ENCODE results near the gene ARHGEF37.
"Not testable (repeated sequence)": the region's sequence is repeated elsewhere in the genome, so short reads cannot be mapped to it uniquely, and the experiment has no call there.

ARHGEF37 gene

DNA sequence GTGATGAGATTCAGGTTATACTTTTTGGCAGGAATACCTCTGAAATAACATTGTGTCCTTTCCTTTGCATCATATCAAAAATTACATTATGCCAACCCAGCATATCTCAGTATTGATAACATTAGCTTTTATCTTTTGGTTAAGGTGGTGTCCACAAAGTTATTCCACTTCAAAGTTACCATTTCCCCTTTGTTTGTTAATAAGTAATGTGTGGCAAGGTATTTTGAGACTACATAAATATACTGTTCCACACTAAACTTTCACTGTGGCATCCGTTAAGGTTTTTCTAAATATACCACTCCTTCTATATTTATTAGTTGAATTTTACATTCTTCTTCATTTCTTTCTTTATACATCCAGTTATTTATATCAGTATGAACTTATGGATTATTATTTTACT lies 14.1 kb upstream of the ARHGEF37 start:
- DNase-seq, result no peak

DNA sequence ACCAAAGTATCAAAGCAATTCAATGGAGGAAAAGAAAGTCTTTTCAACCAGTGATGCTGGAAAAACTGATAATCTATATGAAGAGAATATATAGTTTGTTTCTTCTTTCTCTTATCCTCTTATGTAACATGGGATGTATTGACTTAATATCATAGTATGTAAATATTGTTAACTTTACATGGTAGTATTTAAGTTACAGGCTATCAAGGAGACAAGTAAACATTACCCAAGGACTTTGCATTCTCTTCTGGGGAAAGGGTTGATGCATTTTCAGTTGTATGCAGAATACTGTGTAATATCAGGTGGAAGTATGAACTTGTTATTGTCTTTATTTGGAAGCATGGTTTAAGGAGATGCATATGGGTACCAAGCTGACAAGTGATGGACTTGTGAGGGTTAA lies 9.1 kb upstream of the ARHGEF37 start:
- no peak for DNase-seq

DNA sequence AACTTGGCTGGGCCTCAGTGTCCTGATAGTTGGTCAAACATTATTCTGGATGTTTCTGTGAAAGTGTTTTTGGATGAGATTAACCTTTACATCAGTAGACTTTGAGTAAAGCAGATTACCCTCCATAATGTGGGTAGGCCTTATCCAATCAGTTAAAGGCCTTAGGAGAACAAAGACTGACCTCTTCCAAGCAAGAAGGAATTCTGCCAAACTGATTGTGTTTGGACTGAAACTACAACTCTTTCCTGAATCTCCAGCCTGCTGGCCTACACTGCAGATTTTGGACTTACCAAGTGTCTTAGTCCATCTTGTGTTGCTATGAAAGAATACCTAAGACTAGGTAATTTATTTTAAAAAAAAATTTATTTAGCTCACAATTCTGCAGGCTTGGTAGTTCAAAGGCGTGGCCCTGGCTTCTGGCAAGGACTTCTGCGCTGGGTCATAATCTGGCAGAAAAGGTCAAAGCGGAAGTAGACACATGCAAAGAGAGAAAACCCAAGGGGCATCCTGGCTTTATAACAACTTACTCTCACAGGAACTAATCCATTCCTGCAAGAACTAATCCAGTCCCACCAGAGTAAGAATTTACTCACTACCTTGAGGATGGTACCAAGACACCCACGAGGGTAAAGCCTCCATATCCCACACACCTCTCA lies 8.6 kb upstream of the ARHGEF37 start:
- no peak for DNase-seq

DNA sequence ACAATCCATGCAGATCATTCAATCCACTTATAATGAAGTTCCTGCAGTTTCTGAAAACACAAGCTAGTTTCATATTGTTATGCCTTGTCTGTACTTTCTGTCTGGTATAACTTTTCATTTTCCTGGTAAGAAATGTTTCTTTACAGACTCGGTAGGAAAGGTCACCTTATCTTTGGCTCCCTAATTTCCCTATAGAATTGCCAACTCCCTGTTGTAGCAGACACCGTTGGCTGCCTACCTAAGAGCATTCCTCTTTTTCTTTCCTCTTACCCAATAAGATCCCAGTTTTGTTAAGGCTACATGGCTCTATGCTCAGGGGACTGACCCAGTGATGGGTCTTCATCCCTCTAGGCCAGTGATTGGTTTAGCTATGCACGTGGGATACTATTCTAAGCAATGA lies 6.2 kb upstream of the ARHGEF37 start:
- DNase-seq, result no peak

DNA sequence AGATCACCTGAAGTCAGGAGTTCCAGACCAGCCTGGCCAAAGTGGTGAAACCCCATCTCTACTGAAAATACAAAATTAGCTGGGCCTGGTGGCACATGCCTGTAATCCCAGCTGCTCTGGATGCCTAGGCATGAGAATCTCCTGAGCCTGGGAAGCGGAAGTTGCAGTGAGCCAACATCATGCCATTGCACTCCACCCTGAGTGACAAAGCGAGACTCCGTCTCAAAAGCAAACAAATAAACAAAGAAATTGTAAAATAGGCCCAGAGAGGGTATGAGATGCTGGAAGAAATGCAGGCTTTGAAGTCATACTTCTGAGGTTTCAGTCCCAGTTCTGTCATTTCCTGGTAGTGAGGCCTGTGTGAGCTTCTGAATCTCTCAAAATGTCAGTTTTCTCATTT lies 5.3 kb upstream of the ARHGEF37 start:
- no peak for DNase-seq

DNA sequence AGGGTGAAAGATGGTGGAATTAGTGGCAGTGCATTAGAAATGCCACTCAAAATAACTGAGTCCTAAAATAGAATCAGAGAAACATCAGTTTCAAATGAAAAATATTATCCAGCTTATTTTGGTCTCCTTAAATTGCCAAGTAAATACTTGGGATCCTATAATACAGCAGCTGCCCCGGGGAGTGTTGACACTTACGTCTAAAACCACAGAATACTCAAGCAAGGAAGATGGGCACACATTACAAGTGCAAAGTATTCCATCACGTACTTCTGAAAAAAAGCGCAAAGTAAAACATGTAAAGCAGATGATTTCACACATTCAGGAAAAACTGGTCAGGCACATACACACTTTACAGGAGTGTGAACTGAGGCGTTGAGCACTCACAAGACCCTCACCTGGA lies 2.4 kb upstream of the ARHGEF37 start:
- DNase-seq, result no peak

DNA sequence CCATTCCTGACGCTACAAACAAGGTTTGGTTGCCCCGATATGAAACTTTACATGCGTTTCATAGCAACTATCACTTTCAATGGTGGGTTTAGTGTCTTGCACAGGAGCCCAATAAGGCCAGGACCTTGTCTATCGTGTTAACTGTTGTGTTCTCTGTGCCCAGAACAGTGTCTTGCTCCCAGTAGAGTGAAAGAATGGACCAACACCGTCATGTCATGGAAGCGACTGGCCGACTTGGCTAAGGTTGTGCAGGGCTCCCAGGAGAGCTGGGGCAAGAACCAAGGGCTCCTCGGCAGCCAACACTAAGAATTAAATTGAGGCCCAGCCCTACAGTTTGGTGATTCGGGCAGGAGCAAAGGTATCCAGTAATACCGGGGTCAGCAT lies 498 bp upstream of the ARHGEF37 start:
- DNase-seq, result no peak

DNA sequence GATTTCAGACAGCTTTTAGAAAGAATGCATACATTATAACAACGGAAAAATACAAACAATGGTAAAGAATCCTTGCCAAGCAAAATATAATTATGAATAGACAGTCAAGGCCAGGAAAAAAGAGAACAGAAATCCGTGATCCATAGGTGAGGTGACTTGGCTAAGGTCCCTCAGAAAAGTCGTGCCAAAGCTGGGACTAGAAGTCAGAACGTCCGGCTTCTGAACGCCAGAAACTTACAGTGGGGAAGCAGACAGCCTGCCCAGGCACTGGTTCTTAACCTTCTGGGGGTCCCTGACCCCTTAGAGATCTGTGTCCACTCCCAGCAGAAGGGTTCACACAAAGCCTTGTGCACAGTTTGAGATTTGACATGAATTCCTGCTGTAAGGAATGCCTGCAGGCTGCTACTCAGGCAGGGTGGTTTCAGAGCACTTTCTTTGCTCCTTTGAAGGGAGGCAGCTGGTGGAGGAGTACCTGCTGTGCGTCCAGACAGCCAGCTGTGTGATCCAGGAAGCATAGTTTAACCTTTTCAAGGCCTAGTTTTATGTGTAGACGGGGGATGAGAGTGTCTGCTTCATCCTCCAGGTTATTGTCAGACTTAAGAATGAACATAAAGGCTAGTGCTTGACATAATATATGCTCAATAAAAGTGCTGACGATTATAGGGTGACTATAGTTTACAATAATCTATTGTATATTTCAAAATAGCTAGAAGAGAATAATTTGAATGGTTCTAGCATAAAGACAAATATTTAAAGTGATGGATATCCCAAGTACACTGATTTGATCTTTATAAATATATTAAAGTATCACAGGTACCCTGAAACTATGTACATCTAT lies 852 bp downstream of the ARHGEF37 start:
- no peak for DNase-seq

DNA sequence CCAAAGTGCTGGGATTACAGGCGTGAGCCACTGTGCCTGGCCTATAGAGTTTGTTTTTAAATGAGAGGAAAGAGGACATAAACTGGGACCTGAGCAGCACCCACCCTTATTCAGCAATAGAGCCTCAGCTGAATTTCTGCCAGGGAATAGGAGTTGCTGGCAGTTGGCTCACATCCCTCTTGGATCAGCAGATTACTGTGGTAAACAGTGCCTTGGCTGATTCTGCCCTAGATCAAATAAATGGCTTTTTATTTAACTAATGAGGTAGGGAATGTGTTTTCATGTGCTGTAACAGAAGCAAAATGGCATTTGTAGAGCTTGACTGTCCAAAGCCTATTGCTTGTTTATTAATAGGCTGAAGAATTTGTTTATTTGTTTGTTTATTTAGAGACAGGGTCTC lies 2.1 kb downstream of the ARHGEF37 start:
- DNase-seq, result no peak

DNA sequence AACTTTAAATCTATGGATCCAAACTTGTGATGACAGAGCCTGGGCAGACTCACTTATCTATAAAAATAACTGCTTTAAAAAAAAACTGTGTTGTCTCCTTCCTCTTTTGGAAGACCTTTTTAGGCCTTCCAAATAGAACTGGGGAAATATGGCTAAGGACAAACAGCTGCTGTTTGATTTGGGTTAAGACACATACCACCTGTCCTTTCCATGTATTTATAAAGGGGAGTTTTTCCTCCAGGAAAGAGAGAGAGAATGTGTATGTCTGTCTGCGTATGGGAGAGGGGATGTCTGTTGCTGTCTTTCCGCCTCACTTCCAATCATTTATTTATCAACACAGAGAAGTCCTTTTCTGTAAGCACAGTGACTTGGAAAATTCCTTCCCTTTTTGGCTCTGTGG lies 2.8 kb downstream of the ARHGEF37 start:
- no peak for DNase-seq

DNA sequence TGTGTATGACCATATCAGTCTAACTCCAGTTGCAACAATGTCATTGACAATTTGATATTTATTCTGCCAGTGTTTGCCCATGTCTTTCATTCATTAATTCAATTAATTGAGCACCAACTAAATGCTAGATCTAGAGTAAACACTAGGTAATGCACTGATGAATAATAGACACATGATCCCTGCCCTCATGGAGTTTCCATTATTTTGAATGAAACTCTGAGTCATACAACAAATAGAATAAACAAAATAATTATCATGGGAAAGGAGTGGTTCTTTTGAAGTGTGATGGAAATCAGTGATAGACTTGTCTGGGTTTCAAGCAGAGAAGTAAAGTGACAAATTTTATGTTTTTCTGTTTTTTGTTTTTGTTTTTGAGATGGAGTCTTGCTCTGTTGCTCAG lies 4.6 kb downstream of the ARHGEF37 start:
- no peak for DNase-seq

DNA sequence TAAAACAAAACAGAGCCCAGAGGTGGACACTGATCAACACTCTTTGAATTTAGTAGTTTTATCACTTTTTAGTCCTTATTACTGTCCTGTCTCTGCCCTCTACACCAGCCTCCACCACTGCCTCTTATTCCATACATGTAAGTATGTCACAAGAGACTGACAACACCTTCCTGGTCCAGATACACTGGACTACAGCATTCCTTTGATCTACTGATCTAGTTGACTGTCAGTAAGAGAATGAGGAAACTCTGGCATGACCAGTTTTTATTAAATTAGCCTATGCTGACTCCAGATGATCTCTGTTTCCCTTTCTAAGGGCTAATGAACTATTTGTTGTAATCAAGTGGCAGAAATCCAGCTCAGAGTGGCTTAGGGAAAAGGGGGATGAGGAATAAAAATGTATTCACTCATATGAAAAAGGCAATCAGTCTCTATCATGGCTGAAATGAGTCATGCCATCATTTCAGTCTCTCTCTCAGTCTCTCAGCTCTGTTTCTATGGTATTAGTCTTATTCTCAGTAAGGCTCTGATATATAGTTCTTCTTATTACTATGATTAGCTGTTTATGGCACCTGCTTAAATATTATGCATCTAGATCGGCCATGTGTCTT lies 5.5 kb downstream of the ARHGEF37 start:
- no peak for DNase-seq

DNA sequence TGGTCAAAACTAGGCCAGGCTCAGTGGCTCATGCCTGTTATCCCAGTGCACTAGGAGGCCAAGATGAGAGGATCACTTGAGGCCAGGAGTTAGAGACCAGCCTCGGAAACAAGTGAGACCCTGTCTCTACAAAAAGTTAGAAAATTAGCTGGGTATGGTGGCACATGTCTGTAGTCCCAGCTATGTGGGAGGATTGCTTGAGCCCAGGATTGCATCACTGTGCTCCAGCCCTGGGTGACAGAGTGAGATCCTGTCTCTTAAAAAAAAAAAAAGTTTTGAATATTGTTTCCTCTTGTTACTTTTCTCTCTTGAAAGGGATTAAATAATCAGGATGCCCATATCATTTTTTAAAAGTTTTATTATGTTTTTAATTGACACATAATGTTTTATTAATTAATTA lies 7.6 kb downstream of the ARHGEF37 start:
- DNase-seq, result no peak

DNA sequence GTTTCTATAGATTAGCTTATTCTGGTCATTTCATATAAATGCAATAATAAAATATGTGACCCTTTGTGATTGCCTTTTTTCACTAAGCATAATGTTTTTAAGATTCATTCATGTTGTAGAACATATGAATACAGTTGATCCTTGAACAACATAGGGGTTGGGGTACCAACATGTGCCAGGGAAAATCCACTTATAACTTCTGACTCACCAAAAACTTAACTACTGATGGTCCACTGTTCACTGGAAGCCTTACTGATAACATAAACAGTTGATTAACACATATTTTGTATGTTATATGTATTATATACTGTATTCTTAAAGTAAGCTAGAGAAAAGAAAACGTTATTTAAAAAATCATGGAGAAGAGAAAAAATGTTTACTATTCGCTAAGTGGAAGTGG lies 12.1 kb downstream of the ARHGEF37 start:
- DNase-seq, result no peak

DNA sequence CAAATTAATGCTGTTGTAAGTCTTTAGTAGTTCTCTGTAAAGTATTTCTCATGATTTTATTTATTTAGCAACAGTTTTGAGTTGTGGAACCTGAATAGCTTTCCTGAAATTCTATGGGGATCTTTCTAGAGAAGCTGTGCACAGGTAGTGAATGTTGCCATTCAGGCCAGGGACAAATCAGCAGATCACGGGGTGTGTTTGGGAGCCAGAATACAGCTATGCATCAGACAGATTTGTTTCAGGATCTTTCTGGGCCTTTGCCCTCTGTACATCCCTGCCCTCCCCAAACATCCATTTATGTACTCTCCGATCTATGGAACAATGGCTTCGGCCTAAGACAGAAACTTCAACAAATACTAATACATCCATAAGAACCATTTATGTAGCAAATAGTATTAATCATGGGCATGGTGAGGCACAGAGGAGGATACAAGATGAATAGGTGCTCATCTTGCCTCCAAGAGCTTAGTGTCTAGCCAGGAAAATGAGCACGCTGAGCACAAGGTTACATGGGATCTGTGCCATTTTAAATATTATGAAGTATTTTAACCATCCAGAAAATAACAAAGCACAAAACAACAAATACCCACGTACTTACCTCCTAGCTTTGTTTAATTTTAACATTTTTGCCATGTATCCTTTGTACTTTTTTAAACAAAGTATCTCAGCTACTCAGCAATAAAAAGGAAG lies 13.1 kb downstream of the ARHGEF37 start:
- DNase-seq, result no peak

DNA sequence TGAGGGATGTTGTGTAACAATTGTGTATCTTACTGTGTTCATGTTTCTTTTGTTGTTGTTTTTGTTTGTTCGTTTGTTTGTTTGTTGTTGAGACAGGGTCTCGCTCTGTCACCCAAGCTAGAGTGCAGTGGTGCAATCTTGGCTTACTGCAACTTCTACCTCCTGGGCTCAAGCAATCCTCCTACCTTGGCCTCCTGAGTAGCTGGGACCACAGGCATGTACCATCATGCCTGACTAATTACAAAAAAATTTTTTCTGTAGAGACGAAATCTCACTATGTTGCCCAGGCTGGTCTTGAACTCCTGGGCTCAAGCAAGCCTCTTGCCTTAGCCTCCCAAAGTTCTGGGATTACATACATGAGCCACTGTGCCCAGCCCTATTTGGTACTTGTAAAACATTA lies 13.8 kb downstream of the ARHGEF37 start:
- not testable (repeated sequence) for DNase-seq

DNA sequence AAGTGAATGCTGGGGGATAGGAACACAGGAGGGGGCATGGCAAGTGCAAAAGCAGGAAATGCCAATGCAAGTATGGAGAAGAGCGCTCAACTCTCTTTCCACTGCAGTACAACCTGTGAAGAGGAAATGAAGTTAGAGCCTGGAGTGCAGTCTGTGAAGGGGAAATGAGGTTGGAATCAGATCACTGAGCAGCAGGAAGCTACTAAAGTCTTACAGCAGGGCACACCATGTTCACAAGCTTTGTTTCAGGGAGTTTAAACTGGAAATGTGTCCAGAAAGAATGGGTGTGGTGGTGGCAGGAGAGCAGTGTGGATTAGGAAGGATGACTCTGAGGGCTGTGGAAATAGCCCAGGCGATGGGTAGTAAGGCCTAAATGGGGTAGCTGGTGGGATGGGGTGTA lies 15.4 kb downstream of the ARHGEF37 start:
- DNase-seq, result no peak

DNA sequence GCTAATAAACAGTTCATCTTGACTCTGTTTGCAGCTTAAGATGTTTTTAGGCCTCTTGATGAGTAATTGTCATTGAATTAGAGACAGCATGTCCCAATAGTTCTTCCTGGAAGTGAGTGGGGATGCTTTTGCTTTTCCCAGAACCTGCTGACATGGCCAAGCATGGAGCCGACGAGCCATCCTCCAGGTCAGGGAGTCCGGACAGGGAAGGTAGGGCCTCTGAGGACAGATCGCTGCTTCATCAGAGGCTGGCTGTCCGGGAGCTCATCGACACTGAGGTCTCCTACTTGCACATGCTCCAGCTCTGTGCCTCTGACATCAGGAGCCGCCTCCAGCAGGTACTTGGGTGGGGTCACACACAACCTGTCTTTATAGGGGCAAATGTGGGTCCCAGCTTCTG lies 16.3 kb downstream of the ARHGEF37 start:
- DNase-seq, result no peak

DNA sequence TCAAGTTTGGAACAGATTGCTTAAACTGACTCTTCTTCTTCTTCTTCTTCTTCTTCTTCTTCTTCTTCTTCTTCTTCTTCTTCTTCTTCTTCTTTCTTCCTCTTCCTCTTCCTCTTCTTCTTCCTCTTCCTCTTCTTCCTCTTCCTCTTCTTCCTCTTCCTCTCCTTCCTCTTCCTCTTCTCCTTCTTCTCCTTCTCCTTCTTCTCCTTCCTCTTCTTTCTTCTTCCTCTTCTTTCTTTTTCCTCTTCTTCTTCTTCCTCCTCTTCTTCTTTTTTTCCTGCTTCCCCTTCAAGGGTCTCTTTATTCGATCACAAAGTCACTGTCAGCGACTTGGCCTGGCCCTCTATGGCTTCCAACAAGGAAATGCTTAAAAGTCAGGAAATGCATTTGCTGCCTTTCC lies 16.9 kb downstream of the ARHGEF37 start:
- not testable (repeated sequence) for DNase-seq

DNA sequence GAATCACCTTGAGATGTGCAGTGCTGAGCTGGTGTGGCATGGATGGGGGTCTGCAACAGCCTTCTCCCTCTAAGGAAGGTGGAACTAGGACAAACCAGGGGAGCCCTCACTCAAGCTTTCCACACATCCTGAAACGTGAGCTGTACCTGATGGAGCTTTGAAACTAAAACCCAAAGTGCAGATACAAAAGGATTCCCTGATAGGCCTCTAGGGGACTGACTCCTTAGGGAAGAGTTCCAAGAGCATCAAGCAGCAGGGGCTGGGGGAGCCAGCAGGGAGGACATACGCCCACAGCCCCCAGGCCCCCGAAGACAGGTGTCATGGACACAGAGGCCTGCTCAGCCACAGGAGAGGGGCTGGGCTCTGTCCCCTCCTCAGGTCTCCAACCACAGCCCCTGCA lies 17.7 kb downstream of the ARHGEF37 start:
- no peak for DNase-seq

DNA sequence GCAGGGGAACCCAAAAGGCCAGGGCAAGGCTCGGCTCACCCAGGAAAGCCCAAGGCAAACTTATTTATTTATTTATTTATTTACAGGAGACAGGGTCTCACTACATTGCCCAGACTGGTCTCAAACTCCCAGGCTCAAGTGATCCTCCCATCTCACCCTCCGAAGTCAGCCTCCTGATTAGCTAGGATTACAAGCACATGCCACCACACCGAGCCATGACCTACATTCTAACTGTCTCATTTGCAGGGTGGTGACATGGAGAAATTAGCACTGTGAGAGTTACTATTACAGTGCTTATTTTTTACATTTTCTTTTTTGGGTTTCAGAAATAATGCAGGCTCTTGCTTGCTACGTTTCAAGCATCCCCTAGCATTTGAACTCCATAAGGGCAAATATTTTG lies 18.1 kb downstream of the ARHGEF37 start:
- no peak for DNase-seq

DNA sequence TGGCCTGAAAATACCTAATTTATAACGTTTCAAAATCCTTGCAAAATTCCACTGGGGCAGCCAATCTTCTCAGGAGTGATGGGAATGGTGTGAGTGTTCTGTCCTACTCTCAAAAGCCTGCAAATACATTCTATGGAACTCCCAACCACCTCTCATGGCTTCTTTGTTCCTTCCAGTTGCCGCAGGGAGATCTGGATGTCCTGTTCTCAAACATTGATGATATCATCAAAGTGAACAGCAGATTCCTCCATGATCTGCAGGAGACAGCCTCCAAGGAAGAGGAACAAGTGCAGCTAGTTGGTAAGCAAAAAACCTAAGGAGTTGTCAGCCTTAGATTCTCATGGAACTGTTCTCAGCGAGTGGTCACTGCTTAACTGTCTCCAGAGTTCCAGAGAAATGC lies 19.6 kb downstream of the ARHGEF37 start:
- DNase-seq, result no peak

DNA sequence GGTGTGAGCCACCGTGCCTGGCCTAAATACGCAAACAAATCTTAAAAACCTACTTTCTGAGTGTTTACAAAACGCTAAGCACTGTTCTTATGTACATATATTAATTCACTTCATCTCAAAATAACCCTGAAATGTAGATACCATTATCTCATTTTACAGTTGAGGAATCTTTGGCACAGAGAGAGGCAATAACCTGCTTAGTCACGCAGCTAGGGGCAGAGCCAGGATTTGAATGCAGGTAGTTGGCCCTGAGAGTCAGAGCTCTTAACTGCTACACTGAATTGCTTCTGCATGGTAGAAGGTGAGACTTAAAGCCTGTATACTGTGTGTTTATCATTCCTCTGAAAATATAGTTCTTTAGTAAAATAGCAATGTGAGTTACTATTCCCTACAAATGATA lies 21.9 kb downstream of the ARHGEF37 start:
- DNase-seq, result no peak

DNA sequence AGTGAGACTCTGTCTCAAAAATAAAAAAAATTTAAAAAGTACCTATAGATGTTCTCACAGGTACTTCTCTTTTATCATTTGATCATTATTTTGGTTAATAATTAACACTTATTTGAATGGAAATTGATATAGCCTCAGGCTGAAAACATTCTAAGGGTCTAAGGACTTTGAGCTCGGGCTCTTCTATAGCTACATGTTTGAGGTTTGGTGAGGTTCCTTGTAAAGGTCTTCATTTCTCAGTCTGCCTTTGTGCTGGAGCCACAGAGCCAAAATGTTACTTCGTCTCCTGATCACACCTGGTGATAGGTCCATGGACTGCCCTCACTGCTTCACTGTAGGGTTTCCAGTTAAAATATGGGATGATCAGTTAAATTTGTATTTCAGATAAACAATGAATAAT lies 22.6 kb downstream of the ARHGEF37 start:
- no peak for DNase-seq

All from stimulated activated CD4-positive, alpha-beta T cell treated with anti-CD3 and anti-CD28 coated beads, Interleukin-4, amount 100 ng/mL, for 4 hours (primary cell).